K562 (cell line): Measurements from ENCODE around the gene QRICH1. TPM values are rescaled to one million over a fixed set of nuclear protein-coding genes. Genes with fewer than 3 reads are reported as not detected.
A peak's percentile ranks its signal among the peaks of the same experiment; 100 is the strongest.

Experiments used
- ARID1B ChIP-seq: fragments of 450-650 bp; IDR thresholded peaks from 2 replicates; pipeline ENCODE4 v1.6.1; 2016; ENCODE audit warnings: antibody characterized with exemption, mild to moderate bottlenecking, inconsistent platforms
- ATF1 ChIP-seq, 2 experiments: fragments of 450-650 bp in 1 of 2; IDR thresholded peaks; 2 replicates each; pipeline ENCODE4 v1.6.1; 2016; ENCODE audit warnings: missing compliant biosample characterization in 1 of 2, missing genetic modification characterization in 1 of 2
- CREM ChIP-seq: IDR thresholded peaks from 2 replicates; pipeline ENCODE4 v1.6.1; 2014; ENCODE audit warnings: antibody characterized with exemption, low read depth
- E2F5 ChIP-seq: sonication (generic); formaldehyde crosslinking; IDR thresholded peaks from 2 replicates; pipeline ENCODE4 v1.8.0; 2022; ENCODE audit warnings: mild to moderate bottlenecking, missing genetic modification reagents
- EP300 ChIP-seq: IDR thresholded peaks from 2 replicates; pipeline ENCODE4 v1.6.1; 2012; ENCODE audit warnings: low read length, improper control_type of control experiment
- ETV1 ChIP-seq: fragments of 450-650 bp; conservative IDR thresholded peaks from 2 replicates; pipeline ENCODE4 v1.6.1; 2016; ENCODE audit warnings: missing genetic modification characterization, control low read depth, low read depth, missing compliant biosample characterization
- FOXA1 ChIP-seq: fragments of 450-650 bp; IDR thresholded peaks from 2 replicates; pipeline ENCODE4 v1.6.1; 2016; ENCODE audit warnings: mild to moderate bottlenecking, borderline replicate concordance
- GTF2B ChIP-seq: IDR thresholded peaks from 2 replicates; pipeline ENCODE4 v1.6.1; 2011; ENCODE audit not compliant: insufficient read length; ENCODE audit errors: extremely low read depth
- LEF1 ChIP-seq: fragments of 450-650 bp; IDR thresholded peaks from 2 replicates; pipeline ENCODE4 v1.6.1; 2016; ENCODE audit warnings: mild to moderate bottlenecking
- MEF2A ChIP-seq: IDR thresholded peaks from 2 replicates; pipeline ENCODE4 v1.6.1; 2011; ENCODE audit warnings: low read depth, mild to moderate bottlenecking, low read length, moderate library complexity; ENCODE audit not compliant: control insufficient read depth
- PRDM10 ChIP-seq: fragments of 450-650 bp; IDR thresholded peaks from 2 replicates; pipeline ENCODE4 v1.6.1; 2018; ENCODE audit not compliant: partially characterized antibody
- PYGO2 ChIP-seq: fragments of 450-650 bp; IDR thresholded peaks from 2 replicates; pipeline ENCODE4 v1.6.1; 2016; ENCODE audit warnings: mild to moderate bottlenecking, missing genetic modification characterization, moderate library complexity, missing compliant biosample characterization
- RBM15 ChIP-seq: fragments of 200-400 bp; formaldehyde crosslinking; IDR thresholded peaks from 2 replicates; pipeline ENCODE4 v1.6.1; 2018; ENCODE audit warnings: mild to moderate bottlenecking, low read length, moderate library complexity; ENCODE audit not compliant: insufficient read depth
- RCOR1 ChIP-seq, 2 experiments: IDR thresholded peaks; 2 replicates each; pipeline ENCODE4 v1.6.1; 2012; ENCODE audit warnings: low read depth in 2 of 2, low read length in 2 of 2, borderline replicate concordance in 1 of 2, improper control_type of control experiment in 1 of 2
- SLC30A9 ChIP-seq: fragments of 250-450 bp; sonication (Bioruptor Pico); IDR thresholded peaks from 2 replicates; pipeline ENCODE4 v1.8.0; 2022; ENCODE audit warnings: mild to moderate bottlenecking, moderate library complexity
- SREBF2 ChIP-seq: sonication (generic); formaldehyde crosslinking; IDR thresholded peaks from 2 replicates; pipeline ENCODE4 v1.4.0; 2020; ENCODE audit warnings: mild to moderate bottlenecking, missing genetic modification reagents
- TEAD4 ChIP-seq, 2 experiments: sonication (generic) in 1 of 2; formaldehyde crosslinking in 1 of 2; IDR thresholded peaks; 2 replicates each; pipeline versions ENCODE4 v1.6.1 to v1.8.0; 2012 to 2022; ENCODE audit warnings: borderline replicate concordance in 1 of 2, inconsistent platforms in 1 of 2, low read length in 1 of 2, mild to moderate bottlenecking in 1 of 2, missing genetic modification reagents in 1 of 2
- TFE3 ChIP-seq: fragments of 450-650 bp; formaldehyde crosslinking; IDR thresholded peaks from 2 replicates; pipeline ENCODE4 v1.4.0; 2020; ENCODE audit warnings: mild to moderate bottlenecking, mixed read lengths
- YBX1 ChIP-seq: fragments of 450-650 bp; IDR thresholded peaks from 2 replicates; pipeline ENCODE4 v1.7.1; 2016; ENCODE audit warnings: mild to moderate bottlenecking
- ZBTB7A ChIP-seq: IDR thresholded peaks from 2 replicates; pipeline ENCODE4 v1.6.1; 2011; ENCODE audit warnings: low read depth, mild to moderate bottlenecking, low read length, moderate library complexity, borderline replicate concordance; ENCODE audit not compliant: control insufficient read depth
- ZKSCAN1 ChIP-seq: fragments of 150-350 bp; IDR thresholded peaks from 2 replicates; pipeline ENCODE4 v1.6.1; 2016; ENCODE audit warnings: low read depth, low read length
- ZNF282 ChIP-seq: sonication (generic); formaldehyde crosslinking; IDR thresholded peaks from 2 replicates; pipeline ENCODE4 v1.8.1; 2023; ENCODE audit warnings: missing genetic modification reagents
- ZNF311 ChIP-seq: fragments of 250-450 bp; sonication (Bioruptor Pico); IDR thresholded peaks from 2 replicates; pipeline ENCODE4 v1.4.0; 2020; ENCODE audit warnings: mild to moderate bottlenecking, moderate library complexity
- ZNF316 ChIP-seq: fragments of 450-650 bp; IDR thresholded peaks from 2 replicates; pipeline ENCODE4 v1.6.1; 2016
- polyA plus RNA-seq, 8 experiments: library from polyadenylated mRNA; depleted of rRNA in 4 of 8; stranded (reverse) in 5 of 8; unstranded in 3 of 8; fragments of >200 nt; fragmentation: Nextera tagmentation in 2 of 8; fragmentation: Illumina TruSeq in 1 of 8; extraction: Ambion mirVana in 2 of 8; extraction: Trizol in 1 of 8; gene quantifications; 2 replicates each; pipeline versions ENCODE4 v1.2.1 to v1.2.3, GENCODE V29; 2011 to 2014; ENCODE audit warnings: inconsistent platforms in 1 of 8, missing spikeins in 1 of 8
- total RNA-seq, 7 experiments: library from RNA; depleted of rRNA in 6 of 7; stranded (reverse); fragments of >200 nt in 6 of 7; fragmentation: Illumina TruSeq in 2 of 7; extraction: Trizol in 2 of 7; gene quantifications; 2 replicates each; pipeline versions ENCODE4 v1.2.1 to v1.2.3, GENCODE V29; 2011 to 2021; ENCODE audit warnings: low replicate concordance in 1 of 7

The QRICH1 gene
- total and polyA plus RNA-seq, 9 of the 15 experiments (the other 6 are each of a cell fraction or from before 2014, with no cell fraction given), result 20.1 to 99.2 (median 56.7) TPM

GRCh38 chr3:49030321-49030720, 63.5 kb downstream of the QRICH1 start (continued):
- TF ChIP-seq ATF1 (CRISPR knock-in tag; IDR thresholded peaks at IDR 0.05), result no peak
- TF ChIP-seq ATF1 (tag; IDR thresholded peaks at IDR 0.05), result peak; percentile 16; the same call in 1 of the 2 replicates
- no peak for TF ChIP-seq GTF2B
- TF ChIP-seq ETV1 (tag), result no peak
- TF ChIP-seq MEF2A, result no peak
- TF ChIP-seq SREBF2 (CRISPR knock-in tag), result no peak
- TF ChIP-seq ARID1B, result peak; percentile 67
- TF ChIP-seq FOXA1, result no peak
- 0 out of 4 replicates have a peak, but pooled peaks of 1 of the 2 experiments have one; percentile 6 for TF ChIP-seq RCOR1 (IDR thresholded peaks at IDR 0.05; ENCODE audit: borderline replicate concordance in 1 of 2, low read depth in 2 of 2, low read length in 2 of 2)
- TF ChIP-seq CREM, result peak; percentile 45; the same call in 1 of the 2 replicates
- TF ChIP-seq LEF1, result no peak
- no peak for TF ChIP-seq PRDM10
- peak; percentile 64 for TF ChIP-seq ZNF316
- no peak for TF ChIP-seq ZKSCAN1
- TF ChIP-seq ZNF311, result no peak
- 0 out of 2 replicates have a peak, but pooled peaks have one; percentile 12 for TF ChIP-seq TEAD4 (IDR thresholded peaks at IDR 0.05; ENCODE audit: low read length)
- TF ChIP-seq TEAD4 (CRISPR knock-in tag; IDR thresholded peaks at IDR 0.05; ENCODE audit: borderline replicate concordance), result no peak
- TF ChIP-seq TFE3 (CRISPR knock-in tag), result no peak
- no peak for TF ChIP-seq ZBTB7A
- no peak for TF ChIP-seq E2F5 (CRISPR knock-in tag)
- TF ChIP-seq EP300, result no peak
- TF ChIP-seq ZNF282 (CRISPR knock-in tag), result no peak
- no peak for TF ChIP-seq YBX1
- TF ChIP-seq RBM15, result no peak
- TF ChIP-seq PYGO2 (tag), result no peak
- TF ChIP-seq SLC30A9, result no peak
